HFFc6 (cell line): Measurements from ENCODE around the gene ATXN7L3. TPM values are rescaled to one million over a fixed set of nuclear protein-coding genes. Genes with fewer than 3 reads are reported as not detected.

Source experiments
- DNase-seq: peaks from one replicate; pipeline ENCODE4 v3.0.0-alpha.2; 2018
- H3K27ac Mint-ChIP-seq: 2 replicates; pipeline ENCODE4 v1.8.0; 2020; ENCODE audit warnings: mild to moderate bottlenecking, mixed read lengths
- H3K27me3 Mint-ChIP-seq: 2 replicates; pipeline ENCODE4 v1.8.0; 2021; ENCODE audit warnings: mild to moderate bottlenecking, moderate library complexity, mixed read lengths; ENCODE audit not compliant: insufficient read depth
- H3K36me3 Mint-ChIP-seq: 2 replicates; pipeline ENCODE4 v1.8.0; 2021; ENCODE audit warnings: low read depth, mixed read lengths
- H3K4me1 Mint-ChIP-seq: 2 replicates; pipeline ENCODE4 v1.8.0; 2020; ENCODE audit warnings: low read depth, mixed read lengths
- H3K4me3 Mint-ChIP-seq: 2 replicates; pipeline ENCODE4 v1.8.0; 2020; ENCODE audit warnings: mild to moderate bottlenecking, moderate library complexity, mixed read lengths
- H3K9me3 Mint-ChIP-seq: 2 replicates; pipeline ENCODE4 v1.8.0; 2020; ENCODE audit warnings: mild to moderate bottlenecking, mixed read lengths
- CTCF ChIP-seq: fragments of 200-600 bp; sonication (generic); IDR thresholded peaks from 2 replicates; pipeline ENCODE4 v1.5.0; 2021; ENCODE audit warnings: antibody characterized with exemption, mild to moderate bottlenecking
- total RNA-seq, 6 experiments: library from RNA; stranded (reverse); fragmentation: NEBNext Ultra II Directional; extraction: Animal tissue kit (Norgen Biotek cat#: 25700); gene quantifications; 2 replicates in 1 of 6; 3 replicates in 5 of 6; pipeline ENCODE4 v1.2.3, GENCODE V29; 2021

ATXN7L3 gene
- total RNA-seq, 6 experiments from 2014 or later, result 61.1 to 72.2 (median 68.4) TPM

GRCh38 chr17:44174427-44174826, 25.3 kb downstream of the ATXN7L3 start:
- no peak for TF ChIP-seq CTCF
- Mint-ChIP-seq H3K27me3 (no peaks in the 10 kb centered on the region), H3K4me3 (no peak overlapping the region), H3K9me3 (no peaks in the 10 kb centered on the region), H3K4me1 (peaks cover 10% of the 10 kb centered on the region), H3K27ac (no peak overlapping the region), H3K36me3 (peaks cover 8% of the 10 kb centered on the region)
- DNase-seq, result no peak

GRCh38 chr17:44171931-44172455, 27.7 kb downstream of the ATXN7L3 start:
- Mint-ChIP-seq H3K27ac (no peak overlapping the region), H3K27me3 (peaks cover 2% of the 10 kb centered on the region; the same call in 1 of the 2 replicates), H3K4me1 (peaks cover 21% of the 10 kb centered on the region), H3K36me3 (peaks cover 3% of the 10 kb centered on the region; the same call in 1 of the 2 replicates), H3K4me3 (no peak overlapping the region), H3K9me3 (no peaks in the 10 kb centered on the region)
- DNase-seq, result no peak
- TF ChIP-seq CTCF, result no peak

- H3K4me3 Mint-ChIP-seq, result peak within 1 kb of the TSS; percentile 9; the same call in 1 of the 2 replicates
- no peak for TF ChIP-seq CTCF
Measured at GRCh38 chr17:44170499-44171201, 29.0 kb downstream of the ATXN7L3 start, which contains the start of gene ASB16. Gene ASB16, plus strand, starts transcription at chr17:44170704. Its CDS starts 86 bp downstream, at chr17:44170790.

GRCh38 chr17:44170135-44170498, 29.6 kb downstream of the ATXN7L3 start:
- no peak overlapping the region for H3K27ac Mint-ChIP-seq
- no peaks in the 10 kb centered on the region for H3K9me3 Mint-ChIP-seq
- no peak for DNase-seq
- peaks cover 2% of the 10 kb centered on the region; the same call in 1 of the 2 replicates for H3K27me3 Mint-ChIP-seq
- peaks cover 21% of the 10 kb centered on the region for H3K4me1 Mint-ChIP-seq
- H3K36me3 Mint-ChIP-seq, result no peaks in the 10 kb centered on the region; the same call in 1 of the 2 replicates
- H3K4me3 Mint-ChIP-seq, result peak overlapping the region; percentile 3; the same call in 1 of the 2 replicates
- no peak for TF ChIP-seq CTCF

More at GRCh38 chr17:44170499-44171201, 29.0 kb downstream of the ATXN7L3 start, which contains the start of gene ASB16:
- peaks cover 2% of the 10 kb centered on the region; the same call in 1 of the 2 replicates for H3K27me3 Mint-ChIP-seq
- peaks cover 21% of the 10 kb centered on the region for H3K4me1 Mint-ChIP-seq
- no peaks in the 10 kb centered on the region; the same call in 1 of the 2 replicates for H3K36me3 Mint-ChIP-seq
- H3K27ac Mint-ChIP-seq, result no peak within 1 kb of the TSS
- no peaks in the 10 kb centered on the region for H3K9me3 Mint-ChIP-seq
- peak; percentile 16 for DNase-seq

- TF ChIP-seq CTCF, result no peak
- DNase-seq, result no peak
- H3K9me3 Mint-ChIP-seq, result no peaks in the 10 kb centered on the region
- H3K4me1 Mint-ChIP-seq, result peaks cover 21% of the 10 kb centered on the region
- H3K27me3 Mint-ChIP-seq, result peaks cover 2% of the 10 kb centered on the region; the same call in 1 of the 2 replicates
- no peaks in the 10 kb centered on the region; the same call in 1 of the 2 replicates for H3K36me3 Mint-ChIP-seq
- H3K27ac Mint-ChIP-seq, result no peak overlapping the region
- no peak overlapping the region for H3K4me3 Mint-ChIP-seq
Measured at GRCh38 chr17:44167181-44167861, 32.4 kb downstream of the ATXN7L3 start.
